GM12878 (cell line): ENCODE measurements around the gene CAPN10. TPM values are rescaled to one million over a fixed set of nuclear protein-coding genes. Genes with fewer than 3 reads are reported as not detected.

ENCODE experiments used
- ATAC-seq: fragments of 200-7000 bp; cut with Tn5 transposase; 3 replicates; pipeline ENCODE4 v1.9.1; 2020; ENCODE audit warnings: mild to moderate bottlenecking, moderate library complexity
- BruUV-seq: library from RNA; stranded (reverse); fragments of 400-500 nt; replicated peaks from 2 replicates; lab custom pipeline; 2021; lab: Mats Ljungman, UMichigan
- CTCF ChIA-PET: fragments of 300-600 bp; sonication (Branson Sonifier 250); formaldehyde crosslinking; extraction: SDS; loops from one replicate; lab custom pipeline; 2021; ENCODE audit warnings: inconsistent platforms; lab: Yijun Ruan, JAX
- POLR2A ChIA-PET: fragments of 350-600 bp; formaldehyde crosslinking; extraction: SDS; loops from one replicate; lab custom pipeline; 2021; ENCODE audit warnings: inconsistent platforms; lab: Charles Lee
- RAD21 ChIA-PET: fragments of 300-600 bp; sonication (Branson Sonifier 250); formaldehyde crosslinking; loops from one replicate; lab custom pipeline; 2023; ENCODE audit warnings: antibody characterized with exemption; ENCODE audit not compliant: unreplicated experiment; lab: Charles Lee
- SMC1A ChIA-PET: fragments of 300-600 bp; sonication (Branson Sonifier 250); formaldehyde crosslinking; loops from one replicate; lab custom pipeline; 2023; ENCODE audit not compliant: unreplicated experiment, uncharacterized antibody; lab: Charles Lee
- DNase-seq: peaks from one replicate; pipeline ENCODE4 v3.0.0-alpha.2; 2011; ENCODE audit warnings: low read depth, low spot score
- FAIRE-seq: peaks from 3 replicates; lab custom pipeline; 2011; peaks lifted over from hg19 to GRCh38; lab: Jason Lieb, UNC
- H2AFZ ChIP-seq: 2 replicates; pipeline ENCODE4 v1.6.0; 2011; ENCODE audit warnings: low read depth, low read length, control low read depth; ENCODE audit not compliant: control insufficient read depth
- H3K27ac ChIP-seq: 2 replicates; pipeline ENCODE4 v1.5.1; 2011; ENCODE audit warnings: control low read depth; ENCODE audit not compliant: control insufficient read depth, insufficient read depth
- H3K27me3 ChIP-seq, 2 experiments: replicated peaks in 1 of 2; 2 replicates each; pipeline versions ENCODE4 v1.6.0 to v1.6.1; 2011; ENCODE audit warnings: low read length in 1 of 2; ENCODE audit not compliant: control insufficient read depth in 2 of 2, insufficient read depth in 2 of 2
- H3K36me3 ChIP-seq, 2 experiments: 2 replicates each; pipeline ENCODE4 v1.5.1; 2011; ENCODE audit warnings: low read length in 1 of 2; ENCODE audit not compliant: control insufficient read depth in 2 of 2, insufficient read depth in 2 of 2
- H3K4me1 ChIP-seq: 2 replicates; pipeline ENCODE4 v1.6.1; 2011; ENCODE audit warnings: mild to moderate bottlenecking, low read length, moderate library complexity, mixed read lengths; ENCODE audit not compliant: control insufficient read depth, insufficient read depth
- H3K4me2 ChIP-seq: 2 replicates; pipeline ENCODE4 v1.6.0; 2011; ENCODE audit warnings: control low read depth; ENCODE audit not compliant: control insufficient read depth, insufficient read depth
- H3K4me3 ChIP-seq: fragments of 200-600 bp; sonication (generic); 2 replicates; pipeline ENCODE4 v1.5.1; 2016
- H3K79me2 ChIP-seq: 2 replicates; pipeline ENCODE4 v1.6.0; 2011; ENCODE audit warnings: low read length; ENCODE audit not compliant: control insufficient read depth, insufficient read depth
- H3K9ac ChIP-seq: 2 replicates; pipeline ENCODE4 v1.8.0; 2011; ENCODE audit warnings: low read length, control low read depth, mixed read lengths; ENCODE audit not compliant: control insufficient read depth, insufficient read depth
- H3K9me3 ChIP-seq: replicated peaks from 3 replicates; pipeline ENCODE4 v1.5.1; 2011; ENCODE audit warnings: mild to moderate bottlenecking, low read length; ENCODE audit not compliant: control insufficient read depth, insufficient read depth
- H4K20me1 ChIP-seq: 2 replicates; pipeline ENCODE4 v1.6.0; 2011; ENCODE audit not compliant: control insufficient read depth, insufficient read depth
- E2F8 ChIP-seq: fragments of 450-650 bp; IDR thresholded peaks from 2 replicates; pipeline ENCODE4 v1.6.1; 2018; ENCODE audit warnings: mild to moderate bottlenecking, low read depth, moderate library complexity; ENCODE audit not compliant: partially characterized antibody
- JUND ChIP-seq: IDR thresholded peaks from 2 replicates; pipeline ENCODE4 v1.6.1; 2012; ENCODE audit warnings: low read depth, mild to moderate bottlenecking, low read length, improper control_type of control experiment, moderate library complexity
- ZNF274 ChIP-seq: IDR thresholded peaks from one replicate; pipeline ENCODE4 v1.8.0; 2011; ENCODE audit not compliant: insufficient read length, insufficient read depth
- ZSCAN29 ChIP-seq: fragments of 450-650 bp; IDR thresholded peaks from 2 replicates; pipeline ENCODE4 v1.6.1; 2017; ENCODE audit warnings: mild to moderate bottlenecking, moderate library complexity
- ZZZ3 ChIP-seq: IDR thresholded peaks from 2 replicates; pipeline ENCODE4 v1.6.1; 2011; ENCODE audit warnings: low read depth; ENCODE audit not compliant: control insufficient read depth, insufficient read length
- WGBS: methylation state at CpG from one replicate; pipeline ENCODE4 v1.1.6; 2016; ENCODE audit warnings: low lambda C conversion rate; ENCODE audit not compliant: insufficient replicate concordance, insufficient coverage; ENCODE audit errors: missing lambda C conversion rate; 5-methylcytosine and 5-hydroxymethylcytosine counted together
- in situ Hi-C: fragments of 300-500 bp; cut with MboI; formaldehyde crosslinking; loops from 9 replicates; pipeline ENCODE4 v1.14.3; 2018; ENCODE audit warnings: mixed read lengths
- intact Hi-C: fragments of 100-400 bp; cut with micrococcal nuclease; formaldehyde crosslinking; loops from one replicate; pipeline ENCODE4 v1.14.2; 2022; ENCODE audit not compliant: unreplicated experiment
- polyA plus RNA-seq, 11 experiments: library from polyadenylated mRNA; depleted of rRNA in 4 of 11; unstranded in 6 of 11; stranded (reverse) in 5 of 11; fragments of >200 nt; fragmentation: Nextera tagmentation in 4 of 11; fragmentation: Illumina TruSeq in 1 of 11; extraction: Ambion mirVana in 4 of 11; extraction: Trizol in 1 of 11; gene quantifications; 1 replicate in 1 of 11; 2 replicates in 10 of 11; pipeline versions ENCODE4 v1.2.1 to v1.2.3, GENCODE V29; 2011 to 2016; ENCODE audit warnings: inconsistent platforms in 2 of 11, missing spikeins in 2 of 11, low read depth in 1 of 11
- total RNA-seq, 4 experiments: library from RNA; depleted of rRNA in 3 of 4; stranded (reverse); fragments of >200 nt in 3 of 4; fragmentation: Illumina TruSeq in 1 of 4; extraction: Trizol in 1 of 4; gene quantifications; 2 replicates each; pipeline versions ENCODE4 v1.2.1 to v1.2.3, GENCODE V29; 2013 to 2021
- TF ChIP-seq, protein P1 (sequence below): fragments of 450-650 bp; IDR thresholded peaks from 2 replicates; pipeline ENCODE4 v1.6.1; 2017; ENCODE audit warnings: borderline replicate concordance

Gene CAPN10
- total and polyA plus RNA-seq, 10 of the 15 experiments (the other 5 are each of a cell fraction or from before 2014, with no cell fraction given) = 0.37 to 40.6 (median 17.5) TPM

DNA sequence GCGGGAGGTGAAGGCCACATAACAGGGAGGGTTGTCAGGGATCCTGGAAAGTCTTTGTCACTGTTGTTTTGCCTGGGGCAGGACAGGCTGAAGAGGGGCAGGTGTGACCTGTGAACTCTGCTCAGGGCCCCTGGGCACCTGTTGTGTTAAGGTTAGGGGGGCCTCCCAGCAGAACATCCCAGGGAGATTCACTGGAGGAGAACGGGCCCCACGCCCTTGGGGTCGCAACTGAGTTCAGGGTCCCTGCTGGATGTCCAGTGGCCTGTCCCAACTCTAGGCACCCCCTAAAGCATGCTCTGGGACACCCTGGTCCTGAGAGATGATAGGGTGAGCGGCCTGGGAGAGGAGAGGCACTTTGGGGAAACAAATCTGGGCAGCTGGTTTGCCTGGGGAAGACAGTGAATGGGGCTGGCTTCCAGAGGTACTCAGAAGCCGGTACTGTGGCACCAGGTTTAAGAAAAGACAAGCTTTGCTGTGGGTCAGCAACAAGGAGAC, 61.7 kb downstream of the CAPN10 start:
- Histone ChIP-seq H3K4me3 (no peak overlapping the region), H3K27me3 (peaks cover 0 to 7% of the 10 kb centered on the region in 2 experiments), H3K9me3 (peaks cover 8% of the 10 kb centered on the region), H3K27ac (no peak overlapping the region), H2AFZ (no peak overlapping the region), H3K4me1 (no peaks in the 10 kb centered on the region), H3K9ac (no peak overlapping the region), H3K79me2 (no peaks in the 10 kb centered on the region), H3K4me2 (no peak overlapping the region), H4K20me1 (no peaks in the 10 kb centered on the region), H3K36me3 (no peaks in the 10 kb centered on the region)
- RAD21 ChIA-PET = interaction anchor here (0.9 to 1.4 kb wide), 2 partner anchors 61 to 134 kb away, joined by 3 to 5 read pairs; partner anchors contain the start of gene CAPN10
- ATAC-seq = no peak
- intact Hi-C loops (no loop called here), in situ Hi-C loops (no loop called here)
- CTCF ChIA-PET = interaction anchor here (1.4 kb wide), 2 partner anchors 62 to 95 kb away, joined by 3 read pairs; partner anchors contain the start of gene CAPN10
- FAIRE-seq = no peak
- TF ChIP-seq JUND (no peak), E2F8 (no peak), ZSCAN29 (no peak), ZZZ3 (no peak), ZNF274 (no peak)
- TF ChIP-seq, protein P1, sequence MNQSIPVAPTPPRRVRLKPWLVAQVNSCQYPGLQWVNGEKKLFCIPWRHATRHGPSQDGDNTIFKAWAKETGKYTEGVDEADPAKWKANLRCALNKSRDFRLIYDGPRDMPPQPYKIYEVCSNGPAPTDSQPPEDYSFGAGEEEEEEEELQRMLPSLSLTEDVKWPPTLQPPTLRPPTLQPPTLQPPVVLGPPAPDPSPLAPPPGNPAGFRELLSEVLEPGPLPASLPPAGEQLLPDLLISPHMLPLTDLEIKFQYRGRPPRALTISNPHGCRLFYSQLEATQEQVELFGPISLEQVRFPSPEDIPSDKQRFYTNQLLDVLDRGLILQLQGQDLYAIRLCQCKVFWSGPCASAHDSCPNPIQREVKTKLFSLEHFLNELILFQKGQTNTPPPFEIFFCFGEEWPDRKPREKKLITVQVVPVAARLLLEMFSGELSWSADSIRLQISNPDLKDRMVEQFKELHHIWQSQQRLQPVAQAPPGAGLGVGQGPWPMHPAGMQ = no peak
- DNase-seq = no peak
- SMC1A ChIA-PET = interaction anchor here (1.3 to 1.8 kb wide), 2 partner anchors 62 to 134 kb away, joined by 3 to 8 read pairs; partner anchors contain the start of gene CAPN10
- no TSS peak for BruUV-seq
- 59% methylated on average over 6 of the region's 6 CpGs for WGBS
- POLR2A ChIA-PET = interaction anchor here (1.0 kb wide), 1 partner anchor 89 kb away, joined by 3 read pairs; no protein-coding TSS in a partner anchor

Other genes starting within 250 kb of the CAPN10 start
Only the 7 nearest of the 8 such genes appear.
- 0.23 TPM in 1 of 2 replicates, not detected in the other for gene GPC1, start 151.1 kb upstream of the CAPN10 start, total RNA-seq (2014; rRNA removed)
- 0.14 TPM in 1 of 2 replicates, not detected in the other for gene GPC1, start 151.1 kb upstream of the CAPN10 start, total RNA-seq (2014; rRNA removed; fragmentation: Illumina TruSeq; extraction: Trizol)
- gene GPC1, start 151.1 kb upstream of the CAPN10 start, total RNA-seq (2021) = 0.45 and 0.77 TPM in 2 replicates
- 0.07 and 0.26 TPM in 2 replicates for gene GPC1, start 151.1 kb upstream of the CAPN10 start, polyA plus RNA-seq (2011; rRNA removed)
- gene GPC1, start 151.1 kb upstream of the CAPN10 start, polyA plus RNA-seq (2014; fragmentation: Illumina TruSeq; extraction: Trizol) = 0.09 TPM in 1 of 2 replicates, not detected in the other
- gene GPC1, start 151.1 kb upstream of the CAPN10 start, polyA plus RNA-seq (2014; fragmentation: Nextera tagmentation; extraction: Ambion mirVana) = not detected
- 0.06 and 0.22 TPM in 2 replicates for gene GPC1, start 151.1 kb upstream of the CAPN10 start, polyA plus RNA-seq (2014; rRNA removed)
- under 1 TPM; 0.14 to 0.48 TPM for gene GPC1, start 151.1 kb upstream of the CAPN10 start, polyA plus RNA-seq (2016; fragmentation: Nextera tagmentation; extraction: Ambion mirVana)
- 8.4 and 11.5 TPM in 2 replicates for gene ANKMY1, start 28.7 kb upstream of the CAPN10 start, total RNA-seq (2014; rRNA removed)
- 9.6 and 10.7 TPM in 2 replicates for gene ANKMY1, start 28.7 kb upstream of the CAPN10 start, total RNA-seq (2014; rRNA removed; fragmentation: Illumina TruSeq; extraction: Trizol)
- 15.3 and 19.6 TPM in 2 replicates for gene ANKMY1, start 28.7 kb upstream of the CAPN10 start, total RNA-seq (2021)
- gene ANKMY1, start 28.7 kb upstream of the CAPN10 start, polyA plus RNA-seq (2011; rRNA removed) = 5.8 and 7.3 TPM in 2 replicates
- gene ANKMY1, start 28.7 kb upstream of the CAPN10 start, polyA plus RNA-seq (2014; fragmentation: Illumina TruSeq; extraction: Trizol) = 9.0 and 15.1 TPM in 2 replicates
- gene ANKMY1, start 28.7 kb upstream of the CAPN10 start, polyA plus RNA-seq (2014; fragmentation: Nextera tagmentation; extraction: Ambion mirVana) = 1 to 10 TPM; 1.1 to 2.4 TPM
- 11.6 and 13.8 TPM in 2 replicates for gene ANKMY1, start 28.7 kb upstream of the CAPN10 start, polyA plus RNA-seq (2014; rRNA removed)
- 10 to 100 TPM; 10.3 to 11.5 TPM for gene ANKMY1, start 28.7 kb upstream of the CAPN10 start, polyA plus RNA-seq (2016; fragmentation: Nextera tagmentation; extraction: Ambion mirVana)
- gene DUSP28, start 26.4 kb upstream of the CAPN10 start, total RNA-seq (2014; rRNA removed) = 8.2 and 8.6 TPM in 2 replicates
- gene DUSP28, start 26.4 kb upstream of the CAPN10 start, total RNA-seq (2014; rRNA removed; fragmentation: Illumina TruSeq; extraction: Trizol) = 3.4 and 3.6 TPM in 2 replicates
- gene DUSP28, start 26.4 kb upstream of the CAPN10 start, total RNA-seq (2021) = 4.8 and 5.2 TPM in 2 replicates
- 9.5 and 11.0 TPM in 2 replicates for gene DUSP28, start 26.4 kb upstream of the CAPN10 start, polyA plus RNA-seq (2011; rRNA removed)
- 4.4 and 4.6 TPM in 2 replicates for gene DUSP28, start 26.4 kb upstream of the CAPN10 start, polyA plus RNA-seq (2014; fragmentation: Illumina TruSeq; extraction: Trizol)
- 1 to 10 TPM; 2.5 to 3.0 TPM for gene DUSP28, start 26.4 kb upstream of the CAPN10 start, polyA plus RNA-seq (2014; fragmentation: Nextera tagmentation; extraction: Ambion mirVana)
- gene DUSP28, start 26.4 kb upstream of the CAPN10 start, polyA plus RNA-seq (2014; rRNA removed) = 6.2 and 7.6 TPM in 2 replicates
- 10 to 100 TPM; 11.6 to 12.5 TPM for gene DUSP28, start 26.4 kb upstream of the CAPN10 start, polyA plus RNA-seq (2016; fragmentation: Nextera tagmentation; extraction: Ambion mirVana)
- gene RNPEPL1, start 18.2 kb upstream of the CAPN10 start, total RNA-seq (2014; rRNA removed) = 18.1 and 21.6 TPM in 2 replicates
- 5.4 and 6.2 TPM in 2 replicates for gene RNPEPL1, start 18.2 kb upstream of the CAPN10 start, total RNA-seq (2014; rRNA removed; fragmentation: Illumina TruSeq; extraction: Trizol)
- gene RNPEPL1, start 18.2 kb upstream of the CAPN10 start, total RNA-seq (2021) = 49.5 and 53.5 TPM in 2 replicates
- 2.2 and 5.4 TPM in 2 replicates for gene RNPEPL1, start 18.2 kb upstream of the CAPN10 start, polyA plus RNA-seq (2011; rRNA removed)
- 1.1 and 6.7 TPM in 2 replicates for gene RNPEPL1, start 18.2 kb upstream of the CAPN10 start, polyA plus RNA-seq (2014; fragmentation: Illumina TruSeq; extraction: Trizol)
- 1 to 10 TPM in 1 of 2 experiments, under 1 TPM in 1; 0.24 to 1.2 TPM for gene RNPEPL1, start 18.2 kb upstream of the CAPN10 start, polyA plus RNA-seq (2014; fragmentation: Nextera tagmentation; extraction: Ambion mirVana)
- 32.0 and 42.9 TPM in 2 replicates for gene RNPEPL1, start 18.2 kb upstream of the CAPN10 start, polyA plus RNA-seq (2014; rRNA removed)
- gene RNPEPL1, start 18.2 kb upstream of the CAPN10 start, polyA plus RNA-seq (2016; fragmentation: Nextera tagmentation; extraction: Ambion mirVana) = 1 to 10 TPM; 6.9 to 9.6 TPM
- gene GPR35, start 38.7 kb downstream of the CAPN10 start, total RNA-seq (2014; rRNA removed) = 0.76 and 1.6 TPM in 2 replicates
- 0.14 TPM in 1 of 2 replicates, not detected in the other for gene GPR35, start 38.7 kb downstream of the CAPN10 start, total RNA-seq (2014; rRNA removed; fragmentation: Illumina TruSeq; extraction: Trizol)
- 0.56 and 1.1 TPM in 2 replicates for gene GPR35, start 38.7 kb downstream of the CAPN10 start, total RNA-seq (2021)
- gene GPR35, start 38.7 kb downstream of the CAPN10 start, polyA plus RNA-seq (2011; rRNA removed) = 0.43 and 0.75 TPM in 2 replicates
- 0.18 TPM in 1 of 2 replicates, not detected in the other for gene GPR35, start 38.7 kb downstream of the CAPN10 start, polyA plus RNA-seq (2014; fragmentation: Illumina TruSeq; extraction: Trizol)
- gene GPR35, start 38.7 kb downstream of the CAPN10 start, polyA plus RNA-seq (2014; fragmentation: Nextera tagmentation; extraction: Ambion mirVana) = not detected
- gene GPR35, start 38.7 kb downstream of the CAPN10 start, polyA plus RNA-seq (2014; rRNA removed) = 0.74 and 1.3 TPM in 2 replicates
- gene GPR35, start 38.7 kb downstream of the CAPN10 start, polyA plus RNA-seq (2016; fragmentation: Nextera tagmentation; extraction: Ambion mirVana) = under 1 TPM; 0.14 to 0.32 TPM
- not detected in 2 replicates for gene AQP12B, start 96.2 kb downstream of the CAPN10 start, total RNA-seq (2014; rRNA removed)
- not detected in 2 replicates for gene AQP12B, start 96.2 kb downstream of the CAPN10 start, total RNA-seq (2014; rRNA removed; fragmentation: Illumina TruSeq; extraction: Trizol)
- gene AQP12B, start 96.2 kb downstream of the CAPN10 start, total RNA-seq (2021) = not detected in 2 replicates
- not detected in 2 replicates for gene AQP12B, start 96.2 kb downstream of the CAPN10 start, polyA plus RNA-seq (2011; rRNA removed)
- gene AQP12B, start 96.2 kb downstream of the CAPN10 start, polyA plus RNA-seq (2014; fragmentation: Illumina TruSeq; extraction: Trizol) = not detected in 2 replicates
- not detected for gene AQP12B, start 96.2 kb downstream of the CAPN10 start, polyA plus RNA-seq (2014; fragmentation: Nextera tagmentation; extraction: Ambion mirVana)
- gene AQP12B, start 96.2 kb downstream of the CAPN10 start, polyA plus RNA-seq (2014; rRNA removed) = not detected in 2 replicates
- not detected for gene AQP12B, start 96.2 kb downstream of the CAPN10 start, polyA plus RNA-seq (2016; fragmentation: Nextera tagmentation; extraction: Ambion mirVana)
- gene AQP12A, start 105.1 kb downstream of the CAPN10 start, total RNA-seq (2014; rRNA removed) = not detected in 2 replicates
- not detected in 2 replicates for gene AQP12A, start 105.1 kb downstream of the CAPN10 start, total RNA-seq (2014; rRNA removed; fragmentation: Illumina TruSeq; extraction: Trizol)
- gene AQP12A, start 105.1 kb downstream of the CAPN10 start, total RNA-seq (2021) = not detected in 2 replicates
- not detected in 2 replicates for gene AQP12A, start 105.1 kb downstream of the CAPN10 start, polyA plus RNA-seq (2011; rRNA removed)
- gene AQP12A, start 105.1 kb downstream of the CAPN10 start, polyA plus RNA-seq (2014; fragmentation: Illumina TruSeq; extraction: Trizol) = not detected in 2 replicates
- gene AQP12A, start 105.1 kb downstream of the CAPN10 start, polyA plus RNA-seq (2014; fragmentation: Nextera tagmentation; extraction: Ambion mirVana) = not detected
- gene AQP12A, start 105.1 kb downstream of the CAPN10 start, polyA plus RNA-seq (2014; rRNA removed) = not detected in 2 replicates
- not detected for gene AQP12A, start 105.1 kb downstream of the CAPN10 start, polyA plus RNA-seq (2016; fragmentation: Nextera tagmentation; extraction: Ambion mirVana)